ENCODE measurements around the gene TTLL1. TPM values are rescaled to one million over a fixed set of nuclear protein-coding genes. Genes with fewer than 3 reads are reported as not detected.
A peak's percentile ranks its signal among the peaks of the same experiment; 100 is the strongest.

TTLL1 gene
- total RNA-seq, 4 donors from 2014 or later = 1.7 to 5.0 (median 3.5) TPM

DNA sequence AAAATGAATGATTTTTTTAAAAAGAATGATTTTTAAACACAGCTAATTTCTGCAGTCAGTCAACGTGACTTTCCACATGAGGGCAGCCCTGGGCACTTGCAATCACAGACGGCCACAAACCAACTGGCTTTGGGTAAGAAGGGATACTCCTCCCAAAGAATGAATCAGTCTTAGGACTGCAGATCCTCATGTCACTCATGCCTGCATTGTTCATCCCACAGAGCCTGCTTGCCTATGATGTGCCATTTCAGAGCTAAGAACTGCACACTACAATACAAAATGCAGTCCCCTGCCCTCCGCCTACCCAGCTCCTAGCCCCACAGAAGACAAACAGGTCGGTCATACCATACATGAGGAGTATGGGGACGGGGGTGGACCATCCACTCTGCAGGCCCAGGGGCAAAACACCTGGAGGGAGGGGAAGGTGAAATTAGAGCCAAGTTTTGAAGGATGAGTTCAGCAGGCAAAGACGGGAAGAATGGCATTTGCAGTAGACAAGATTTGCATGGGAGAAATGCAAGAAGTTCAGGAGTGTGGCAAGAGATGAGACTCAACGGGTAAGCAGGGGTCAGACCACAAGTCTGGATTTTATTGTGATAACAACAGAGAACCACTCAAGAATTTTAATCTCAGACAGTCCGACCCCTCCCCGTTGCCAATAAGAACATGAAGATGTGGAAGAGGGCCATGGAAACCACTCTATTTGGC, 98.9 kb downstream of the TTLL1 start:
- DNase-seq = peak in 1 of 3 donors; percentile 48
- no peaks in the 10 kb centered on the region for H3K36me3 ChIP-seq
- peaks cover 0 to 54% (median 9%) of the 10 kb centered on the region in 4 donors for H3K4me1 ChIP-seq
- H3K27me3 ChIP-seq = no peaks in the 10 kb centered on the region
- TF ChIP-seq POLR2A (IDR thresholded peaks at IDR 0.05) (no peak), CTCF (IDR thresholded peaks at IDR 0.05) (no peak)
- peak overlapping the region in 2 of 4 donors; percentile 64 to 79 for H3K27ac ChIP-seq
- H3K9me3 ChIP-seq = no peaks in the 10 kb centered on the region
- H3K4me3 ChIP-seq = no peak overlapping the region

Other genes with a start within 250 kb of the TTLL1 start
- 10 to 100 TPM; 31.4 to 87.0 (median 57.8) TPM for gene ARFGAP3, start 232.1 kb downstream of the TTLL1 start, total RNA-seq
- 100 to 1,000 TPM in 3 of 4 donors, 10 to 100 TPM in 1; 58.0 to 149 (median 110) TPM for gene PACSIN2, start 74.2 kb downstream of the TTLL1 start, total RNA-seq
- gene BIK, start 21.4 kb upstream of the TTLL1 start, total RNA-seq = 10 to 100 TPM in 2 of 4 donors, 1 to 10 TPM in 1, not detected in 1; 7.4 to 16.5 (median 15.6) TPM
- gene MCAT, start 54.0 kb upstream of the TTLL1 start, total RNA-seq = 10 to 100 TPM in 3 of 4 donors, 1 to 10 TPM in 1; 9.1 to 28.5 (median 15.1) TPM
- 100 to 1,000 TPM; 220 to 304 (median 270) TPM for gene TSPO, start 62.2 kb upstream of the TTLL1 start, total RNA-seq
- 10 to 100 TPM; 34.7 to 77.8 (median 58.2) TPM for gene TTLL12, start 97.7 kb upstream of the TTLL1 start, total RNA-seq

Data from Peyer's patch (tissue), 4 donors.